Keratinocyte (primary cell): ENCODE results near the gene PPL. TPM values are rescaled to one million over a fixed set of nuclear protein-coding genes. Genes with fewer than 3 reads are reported as not detected.

Experiments used
- DNase-seq: peaks from one replicate; pipeline ENCODE4 v3.0.0-alpha.2; 2011; ENCODE audit warnings: low read depth, missing footprints, low spot score
- FAIRE-seq: peaks from 2 replicates; lab custom pipeline; 2011; peaks lifted over from hg19 to GRCh38; lab: Jason Lieb, UNC
- H2AFZ ChIP-seq: 2 replicates; pipeline ENCODE4 v1.6.0; 2012; ENCODE audit warnings: low read length, control low read depth, inconsistent platforms; ENCODE audit not compliant: control insufficient read depth
- H3K27ac ChIP-seq: 2 replicates; pipeline ENCODE4 v1.5.1; 2011; ENCODE audit warnings: low read length; ENCODE audit not compliant: control insufficient read depth, insufficient read depth
- H3K27me3 ChIP-seq: 3 replicates; pipeline ENCODE4 v1.6.0; 2011; ENCODE audit warnings: low read length; ENCODE audit not compliant: control insufficient read depth, insufficient read depth; ENCODE audit errors: extremely low read depth
- H3K36me3 ChIP-seq, 2 experiments: 2 replicates in 1 of 2; 3 replicates in 1 of 2; pipeline ENCODE4 v1.5.1; 2011; ENCODE audit warnings: low read length in 2 of 2, mild to moderate bottlenecking in 1 of 2; ENCODE audit not compliant: control insufficient read depth in 2 of 2, insufficient read depth in 2 of 2; ENCODE audit errors: extremely low read depth in 1 of 2
- H3K4me1 ChIP-seq: 3 replicates; pipeline ENCODE4 v1.5.1; 2011; ENCODE audit warnings: low read length; ENCODE audit not compliant: control insufficient read depth, insufficient read depth; ENCODE audit errors: extremely low read depth
- H3K4me2 ChIP-seq: 3 replicates; pipeline ENCODE4 v1.6.0; 2011; ENCODE audit warnings: low read depth, low read length; ENCODE audit not compliant: control insufficient read depth, insufficient read depth; ENCODE audit errors: extremely low read depth
- H3K4me3 ChIP-seq, 3 experiments: fragments of 200-600 bp in 1 of 3; sonication (generic) in 1 of 3; 2 replicates in 2 of 3; 3 replicates in 1 of 3; pipeline ENCODE4 v1.5.1; 2011 to 2016; ENCODE audit warnings: low read length in 3 of 3, mild to moderate bottlenecking in 3 of 3, control low read depth in 2 of 3, inconsistent platforms in 1 of 3, low read depth in 1 of 3, mixed read lengths in 1 of 3, mixed run types in 1 of 3, moderate library complexity in 1 of 3; ENCODE audit not compliant: control insufficient read depth in 2 of 3, insufficient read depth in 2 of 3; ENCODE audit errors: extremely low read depth in 1 of 3
- H3K79me2 ChIP-seq: 2 replicates; pipeline ENCODE4 v1.6.0; 2012; ENCODE audit warnings: low read length; ENCODE audit not compliant: control insufficient read depth, insufficient read depth
- H3K9ac ChIP-seq: 3 replicates; pipeline ENCODE4 v1.6.0; 2011; ENCODE audit warnings: low read length; ENCODE audit not compliant: control insufficient read depth, insufficient read depth; ENCODE audit errors: extremely low read depth
- H3K9me1 ChIP-seq: 3 replicates; pipeline ENCODE4 v1.6.0; 2011; ENCODE audit warnings: low read length; ENCODE audit not compliant: control insufficient read depth, insufficient read depth; ENCODE audit errors: extremely low read depth
- H3K9me3 ChIP-seq: 2 replicates; pipeline ENCODE4 v1.5.1; 2012; ENCODE audit warnings: low read depth, low read length; ENCODE audit not compliant: control insufficient read depth
- H4K20me1 ChIP-seq: 3 replicates; pipeline ENCODE4 v1.6.0; 2011; ENCODE audit warnings: low read length; ENCODE audit not compliant: control insufficient read depth, insufficient read depth; ENCODE audit errors: extremely low read depth
- CTCF ChIP-seq, 3 experiments: IDR thresholded peaks in 1 of 3; conservative IDR thresholded peaks in 1 of 3; optimal IDR thresholded peaks in 1 of 3; 2 replicates in 2 of 3; 3 replicates in 1 of 3; pipeline versions ENCODE3 to v1.5.1; 2011; ENCODE audit warnings: low read length in 3 of 3, mild to moderate bottlenecking in 3 of 3, moderate library complexity in 2 of 3, control low read depth in 1 of 3, inconsistent platforms in 1 of 3; ENCODE audit not compliant: insufficient read depth in 2 of 3; ENCODE audit errors: extremely low read depth in 1 of 3
- EZH2 ChIP-seq: IDR thresholded peaks from one replicate; pipeline ENCODE4 v1.6.1; 2012; ENCODE audit warnings: inconsistent platforms, mild to moderate bottlenecking, low read length, moderate library complexity
- dilution Hi-C: fragments of 300-500 bp; cut with MboI; formaldehyde crosslinking; loops from one replicate; pipeline ENCODE4 v1.7.0; 2020; ENCODE audit warnings: low sequenced_read_pairs; ENCODE audit not compliant: extremely low pct_ligation_motif_present
- polyA plus RNA-seq, 5 experiments: library from polyadenylated mRNA; depleted of rRNA in 3 of 5; stranded (reverse) in 3 of 5; stranded (forward) in 1 of 5; unstranded in 1 of 5; fragments of >200 nt; gene quantifications; 1 replicate in 1 of 5; 2 replicates in 3 of 5; 3 replicates in 1 of 5; pipeline versions ENCODE4 v1.2.1 to v1.2.3, GENCODE V29; 2011 to 2012; ENCODE audit warnings: missing spikeins in 2 of 5, low read depth in 1 of 5, low replicate concordance in 1 of 5

PPL gene
- polyA plus RNA-seq, 1 donor (not counting 4 experiments of a cell fraction or from before 2014, with no cell fraction given), result 26.6 TPM

- peak overlapping the region; percentile 39 for H2AFZ ChIP-seq
- H4K20me1 ChIP-seq, result no peaks in the 10 kb centered on the region
- H3K4me3 ChIP-seq, result peak overlapping the region in 2 of 3 experiments; percentile 18 to 24
- peak overlapping the region; percentile 73 for H3K4me2 ChIP-seq
- dilution Hi-C loops, result no loop called here
- H3K9me1 ChIP-seq, result no peaks in the 10 kb centered on the region
- peaks cover 7% of the 10 kb centered on the region for H3K9me3 ChIP-seq
- peak overlapping the region; percentile 55 for H3K9ac ChIP-seq
- FAIRE-seq (peak; percentile 77), DNase-seq (peak; percentile 77)
- TF ChIP-seq EZH2, result no peak
- no peak for TF ChIP-seq CTCF (optimal IDR thresholded peaks at IDR 0.05 in 1 of 3, IDR thresholded peaks at IDR 0.05 in 1 of 3, conservative IDR thresholded peaks at IDR 0.05 in 1 of 3; ENCODE audit: extremely low read depth in 1 of 3, insufficient read depth in 2 of 3, low read length in 3 of 3)
- H3K79me2 ChIP-seq, result peaks cover 7% of the 10 kb centered on the region
- no peaks in the 10 kb centered on the region for H3K27me3 ChIP-seq
- peaks cover 40% of the 10 kb centered on the region for H3K4me1 ChIP-seq
- H3K36me3 ChIP-seq, result peaks cover 6 to 11% of the 10 kb centered on the region in 2 experiments
- H3K27ac ChIP-seq, result no peak overlapping the region
Measured at GRCh38 chr16:4924593-4925292, 12.2 kb downstream of the PPL start.

- Histone ChIP-seq H3K4me2 (no peak overlapping the region), H3K9me1 (no peaks in the 10 kb centered on the region), H3K4me1 (peaks cover 44% of the 10 kb centered on the region), H3K36me3 (peaks cover 6 to 8% of the 10 kb centered on the region in 2 experiments), H3K4me3 (no peak overlapping the region), H3K27ac (no peak overlapping the region), H3K9ac (no peak overlapping the region), H3K9me3 (peaks cover 7% of the 10 kb centered on the region), H2AFZ (no peak overlapping the region), H3K27me3 (no peaks in the 10 kb centered on the region), H4K20me1 (no peaks in the 10 kb centered on the region), H3K79me2 (peaks cover 3% of the 10 kb centered on the region)
- no peak for DNase-seq
- dilution Hi-C loops, result no loop called here
- TF ChIP-seq CTCF (optimal IDR thresholded peaks at IDR 0.05 in 1 of 3, IDR thresholded peaks at IDR 0.05 in 1 of 3, conservative IDR thresholded peaks at IDR 0.05 in 1 of 3; ENCODE audit: extremely low read depth in 1 of 3, insufficient read depth in 2 of 3, low read length in 3 of 3) (no peak), EZH2 (no peak)
- no peak for FAIRE-seq
Measured at GRCh38 chr16:4923853-4924252, 13.1 kb downstream of the PPL start.
